Tibial nerve (tissue), 4 donors: ENCODE results near the gene SEZ6.

Source experiments
- EP300 ChIP-seq, 2 donors: sonication (generic); formaldehyde crosslinking; IDR thresholded peaks; one replicate each; pipeline ENCODE4 v1.6.1; 2017; ENCODE audit warnings: antibody characterized with exemption in 2 of 2, mild to moderate bottlenecking in 1 of 2
- POLR2A ChIP-seq, 2 donors: fragments of 450-650 bp; IDR thresholded peaks; one replicate each; pipeline ENCODE4 v1.6.1; 2017; ENCODE audit warnings: antibody characterized with exemption in 2 of 2, mild to moderate bottlenecking in 2 of 2, moderate library complexity in 2 of 2
- TF ChIP-seq, protein P1 (sequence below), 5 experiments: fragments of 200-600 bp in 3 of 5; fragments of 450-650 bp in 2 of 5; sonication (generic) in 3 of 5; IDR thresholded peaks; one replicate each; pipeline ENCODE4 v1.5.1; 2016 to 2019; ENCODE audit warnings: antibody characterized with exemption in 5 of 5, mild to moderate bottlenecking in 3 of 5, moderate library complexity in 2 of 5

DNA sequence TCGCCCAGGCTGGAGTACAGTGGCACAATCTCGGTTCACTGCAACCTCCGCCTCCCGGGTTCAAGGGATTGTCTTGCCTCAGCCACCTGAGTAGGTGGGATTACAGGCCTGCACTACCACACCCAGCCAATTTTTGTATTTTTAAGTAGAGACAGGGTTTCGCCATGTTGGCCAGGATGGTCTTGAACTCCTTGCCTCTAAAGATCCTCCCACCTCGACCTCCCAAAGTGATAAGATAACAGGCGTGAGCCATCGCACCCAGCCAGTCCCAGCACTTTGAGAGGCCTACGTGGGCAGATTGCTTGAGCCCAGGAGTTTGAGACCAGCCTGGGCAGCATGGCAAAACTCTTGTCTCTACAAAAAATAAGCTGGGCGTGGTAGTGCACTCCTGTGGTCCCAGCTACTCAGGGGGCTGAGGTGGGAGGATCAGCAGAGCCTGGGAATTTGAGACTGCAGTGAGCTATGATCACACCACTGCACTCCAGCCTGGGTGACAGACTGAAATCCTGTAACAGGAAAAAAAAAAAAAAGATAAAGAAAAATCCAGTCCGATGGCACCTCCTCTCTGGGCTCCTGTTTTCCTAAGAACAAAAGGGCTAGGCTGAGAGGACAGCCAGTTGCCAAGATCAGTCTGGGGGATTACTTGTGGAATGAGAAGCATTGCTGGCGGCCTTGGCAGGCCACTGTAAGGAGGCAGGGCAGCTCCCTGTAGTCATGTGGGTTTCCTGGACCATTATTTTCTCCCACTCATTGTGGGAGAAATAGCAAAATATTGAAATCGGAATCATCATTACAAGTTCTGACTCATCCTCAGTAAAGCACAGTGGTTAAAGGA is 34.1 kb upstream of the SEZ6 start:
- no peak for TF ChIP-seq POLR2A (IDR thresholded peaks at IDR 0.05)
- TF ChIP-seq EP300 (IDR thresholded peaks at IDR 0.05) = no peak
- TF ChIP-seq, protein P1, sequence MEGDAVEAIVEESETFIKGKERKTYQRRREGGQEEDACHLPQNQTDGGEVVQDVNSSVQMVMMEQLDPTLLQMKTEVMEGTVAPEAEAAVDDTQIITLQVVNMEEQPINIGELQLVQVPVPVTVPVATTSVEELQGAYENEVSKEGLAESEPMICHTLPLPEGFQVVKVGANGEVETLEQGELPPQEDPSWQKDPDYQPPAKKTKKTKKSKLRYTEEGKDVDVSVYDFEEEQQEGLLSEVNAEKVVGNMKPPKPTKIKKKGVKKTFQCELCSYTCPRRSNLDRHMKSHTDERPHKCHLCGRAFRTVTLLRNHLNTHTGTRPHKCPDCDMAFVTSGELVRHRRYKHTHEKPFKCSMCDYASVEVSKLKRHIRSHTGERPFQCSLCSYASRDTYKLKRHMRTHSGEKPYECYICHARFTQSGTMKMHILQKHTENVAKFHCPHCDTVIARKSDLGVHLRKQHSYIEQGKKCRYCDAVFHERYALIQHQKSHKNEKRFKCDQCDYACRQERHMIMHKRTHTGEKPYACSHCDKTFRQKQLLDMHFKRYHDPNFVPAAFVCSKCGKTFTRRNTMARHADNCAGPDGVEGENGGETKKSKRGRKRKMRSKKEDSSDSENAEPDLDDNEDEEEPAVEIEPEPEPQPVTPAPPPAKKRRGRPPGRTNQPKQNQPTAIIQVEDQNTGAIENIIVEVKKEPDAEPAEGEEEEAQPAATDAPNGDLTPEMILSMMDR (IDR thresholded peaks at IDR 0.05) = no peak
